Activated CD4-positive, alpha-beta T cell treated with anti-CD3 and anti-CD28 coated beads, Interleukin-2, amount 50 U/mL, for 1 hour (primary cell): ENCODE measurements around the gene MX1.

Source experiments
- DNase-seq: peaks from one replicate; pipeline ENCODE4 v3.0.0-alpha.2; 2020

MX1 gene

GRCh38 chr21:41425954-41426675 is at the start of gene MX1:
MX1 (plus strand) TSS chr21:41426239; CDS start chr21:41432071, 5,832 bp downstream.
- DNase-seq = peak; percentile 88

DNA sequence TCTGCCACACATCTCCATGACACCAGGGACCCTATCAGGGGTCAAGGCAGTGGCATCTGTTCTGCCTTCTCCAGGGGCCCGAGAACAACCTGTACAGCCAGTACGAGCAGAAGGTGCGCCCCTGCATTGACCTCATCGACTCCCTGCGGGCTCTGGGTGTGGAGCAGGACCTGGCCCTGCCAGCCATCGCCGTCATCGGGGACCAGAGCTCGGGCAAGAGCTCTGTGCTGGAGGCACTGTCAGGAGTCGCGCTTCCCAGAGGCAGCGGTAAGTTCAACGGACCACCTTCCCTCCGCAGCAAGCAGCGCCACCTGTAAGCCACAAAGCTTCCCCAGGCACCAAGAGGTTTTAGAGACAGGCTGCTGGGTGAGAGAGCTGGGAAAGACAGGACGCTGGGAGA is 48.3 kb upstream of the MX1 start:
- no peak for DNase-seq

DNA sequence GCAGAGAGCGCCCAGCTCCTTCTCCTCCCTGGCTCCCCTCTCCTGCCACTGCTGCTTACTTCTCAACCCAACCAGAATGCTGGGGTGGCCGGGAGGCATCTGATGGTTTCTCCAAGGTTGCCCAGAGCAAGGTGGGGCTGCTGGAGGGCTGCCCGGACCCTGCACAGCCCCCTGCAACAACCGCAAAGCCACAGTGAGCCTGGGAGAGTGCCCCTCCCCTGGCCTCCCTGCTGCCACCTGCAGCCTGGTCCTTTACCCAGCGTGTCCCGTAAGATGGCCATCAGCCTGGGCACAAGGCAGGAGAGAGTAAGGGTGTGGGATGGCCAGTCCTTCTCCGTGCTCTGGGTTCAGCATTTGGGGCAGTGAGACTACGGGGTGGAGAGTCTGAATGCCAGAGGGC is 47.2 kb upstream of the MX1 start:
- no peak for DNase-seq

DNA sequence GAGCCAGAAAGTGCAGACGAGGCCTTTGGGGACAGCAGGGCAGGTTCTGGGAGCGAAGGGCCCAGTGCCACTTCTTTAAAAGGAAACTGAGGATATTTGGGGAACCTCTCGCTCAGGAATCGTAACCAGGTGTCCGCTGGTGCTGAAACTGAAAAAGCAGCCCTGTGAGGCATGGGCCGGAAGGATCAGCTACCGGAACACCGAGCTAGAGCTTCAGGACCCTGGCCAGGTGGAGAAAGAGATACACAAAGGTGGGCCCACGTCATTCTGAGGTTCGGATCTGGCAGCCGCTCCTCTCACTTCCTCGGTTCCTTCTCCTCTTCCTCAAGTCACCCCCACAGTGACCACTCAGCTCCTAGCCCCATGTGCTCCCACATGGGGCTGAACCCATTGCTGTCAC is 46.1 kb upstream of the MX1 start:
- no peak for DNase-seq

- DNase-seq = no peak
Observed at GRCh38 chr21:41381731-41382130, 44.3 kb upstream of the MX1 start.

GRCh38 chr21:41387042-41387819 is 38.8 kb upstream of the MX1 start:
- no peak for DNase-seq

GRCh38 chr21:41387824-41388223 is 38.2 kb upstream of the MX1 start:
- DNase-seq = no peak

- no peak for DNase-seq
Observed at GRCh38 chr21:41388259-41388658, 37.8 kb upstream of the MX1 start.

- no peak for DNase-seq
Observed at GRCh38 chr21:41390043-41390639, 35.9 kb upstream of the MX1 start.

- no peak for DNase-seq
Observed at GRCh38 chr21:41393876-41394465, 32.1 kb upstream of the MX1 start.

DNA sequence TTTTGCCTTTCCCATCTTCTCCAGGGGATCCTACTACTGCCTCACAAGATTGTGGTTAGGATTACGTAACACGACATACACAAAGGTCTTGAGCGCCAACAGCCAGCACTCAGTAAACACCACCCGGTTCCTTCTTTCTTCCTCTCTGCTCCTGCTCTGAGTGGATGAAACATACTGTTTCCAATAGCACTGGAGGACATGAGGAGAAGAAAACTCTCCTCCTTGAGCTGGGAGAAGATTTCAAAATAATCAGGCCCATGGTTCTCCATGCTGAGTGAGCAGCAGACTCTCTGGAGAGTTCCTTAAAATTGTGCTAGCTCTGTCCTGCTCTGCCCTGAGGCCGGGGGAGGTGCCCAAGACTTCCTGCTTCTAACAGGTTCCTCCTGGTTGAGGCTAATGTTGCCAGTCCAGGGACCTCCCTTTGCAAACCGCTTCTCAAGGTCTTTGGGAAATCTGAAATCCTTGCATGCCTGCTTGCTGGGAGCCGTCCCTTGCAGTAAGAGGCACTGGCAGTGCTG is 29.4 kb upstream of the MX1 start:
- no peak for DNase-seq

- DNase-seq = no peak
Observed at GRCh38 chr21:41397471-41397891, 28.6 kb upstream of the MX1 start.

GRCh38 chr21:41398251-41398650 is 27.8 kb upstream of the MX1 start:
- DNase-seq = no peak

DNA sequence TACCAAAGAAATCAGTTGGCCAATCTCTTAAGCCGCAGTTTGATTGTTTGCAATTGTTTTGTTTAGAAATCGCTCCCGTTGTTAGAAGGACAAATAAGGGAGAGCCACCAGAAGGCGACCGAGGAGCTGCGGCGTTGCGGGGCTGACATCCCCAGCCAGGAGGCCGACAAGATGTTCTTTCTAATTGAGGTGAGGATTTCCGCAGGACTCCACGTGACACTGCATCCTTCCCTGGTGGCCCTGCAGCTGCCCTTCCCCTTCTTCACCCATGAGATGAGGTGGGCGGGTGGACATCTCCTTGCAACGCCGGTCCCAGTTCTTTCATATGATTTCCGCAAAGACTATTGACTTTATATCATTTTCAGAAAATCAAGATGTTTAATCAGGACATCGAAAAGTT is 27.2 kb upstream of the MX1 start:
- DNase-seq = no peak

DNA sequence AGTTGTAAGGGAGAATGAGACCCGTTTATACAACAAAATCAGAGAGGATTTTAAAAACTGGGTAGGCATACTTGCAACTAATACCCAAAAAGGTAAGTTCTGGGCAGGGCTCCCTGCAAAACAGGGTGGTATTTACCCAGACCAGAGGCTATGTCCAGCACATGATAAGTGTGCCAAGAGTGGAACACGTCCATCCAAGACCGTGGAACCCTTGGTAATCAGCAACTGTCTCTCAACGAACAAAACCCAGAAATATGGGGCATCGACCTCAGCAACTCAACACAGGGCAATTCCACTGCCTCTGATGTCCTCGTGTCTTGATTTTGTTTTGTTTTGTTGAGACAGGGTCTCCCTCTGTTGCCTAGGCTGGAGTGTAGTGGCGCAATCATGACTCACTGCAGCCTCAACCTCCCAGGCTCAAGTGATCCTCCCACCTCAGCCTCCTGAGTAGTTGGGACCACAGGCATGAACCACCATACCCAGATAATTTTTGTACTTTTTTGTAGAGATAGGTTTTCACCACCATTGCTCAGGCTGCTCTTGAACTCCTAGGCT is 26.7 kb upstream of the MX1 start:
- DNase-seq = no peak

DNA sequence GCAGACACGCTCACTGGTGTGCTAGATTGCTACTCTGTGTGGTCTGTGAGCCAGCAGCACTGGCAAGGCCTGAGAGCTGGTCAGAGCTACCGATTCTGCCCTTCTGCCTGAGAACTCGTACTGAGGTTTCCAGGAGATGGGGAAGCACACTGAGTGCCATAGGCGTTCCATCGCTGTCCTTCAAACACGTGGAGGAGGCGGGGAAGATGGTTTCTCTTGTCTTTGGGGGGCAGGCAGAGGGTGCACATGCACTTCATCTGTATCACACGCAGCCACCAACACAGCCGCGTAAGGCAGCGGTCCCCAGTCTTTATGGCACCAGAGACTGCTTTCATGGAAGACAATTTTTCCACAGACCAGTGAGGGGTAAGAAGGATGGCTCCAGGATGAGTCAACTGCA is 23.8 kb upstream of the MX1 start:
- no peak for DNase-seq

GRCh38 chr21:41402796-41403195 is 23.2 kb upstream of the MX1 start:
- DNase-seq = no peak

- no peak for DNase-seq
Observed at GRCh38 chr21:41403331-41403730, 22.7 kb upstream of the MX1 start.

GRCh38 chr21:41403966-41404365 is 22.1 kb upstream of the MX1 start:
- no peak for DNase-seq

DNA sequence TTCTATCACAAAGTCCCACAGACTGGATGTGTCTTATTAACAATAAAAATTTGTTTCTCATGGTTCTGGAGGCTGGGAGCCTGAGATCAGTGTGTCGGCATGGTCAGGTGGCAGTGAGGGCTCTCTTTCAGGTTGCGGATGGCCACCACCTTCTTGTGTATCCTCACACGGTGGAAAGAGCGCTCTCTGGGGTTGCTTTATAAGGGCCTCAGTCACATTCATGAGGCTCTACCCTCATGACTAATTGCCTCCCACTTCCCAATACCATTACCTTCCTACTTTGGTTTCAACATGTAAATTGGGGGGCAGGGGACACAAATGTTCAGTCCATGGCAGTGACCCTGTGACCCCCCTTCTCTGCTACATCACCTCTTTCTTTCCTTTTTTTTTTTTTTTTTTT is 20.7 kb upstream of the MX1 start:
- DNase-seq = no peak

DNA sequence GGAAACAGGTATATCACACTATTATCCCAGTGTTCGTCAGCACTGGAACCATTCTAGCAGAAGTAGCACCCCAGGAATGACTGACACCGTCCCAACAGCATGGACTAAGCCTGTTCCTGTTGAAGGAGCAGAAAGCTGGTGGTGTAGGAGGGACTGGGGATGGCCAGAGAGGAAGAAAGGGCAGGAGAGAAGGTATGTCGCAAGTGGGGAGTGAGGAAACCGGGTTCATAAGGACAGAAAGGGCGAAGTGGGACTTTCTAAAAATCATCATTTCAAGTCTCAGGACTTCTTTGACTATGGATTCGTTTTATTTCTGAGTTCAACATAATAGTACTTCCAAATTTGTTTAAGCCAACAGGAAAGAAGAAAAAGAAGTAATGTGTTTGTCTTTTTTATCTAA is 19.7 kb upstream of the MX1 start:
- DNase-seq = no peak

- no peak for DNase-seq
Observed at GRCh38 chr21:41407541-41408460, 18.2 kb upstream of the MX1 start.
